HepG2 (cell line): Measurements from ENCODE around the gene DDHD1. TPM values are rescaled to one million over a fixed set of nuclear protein-coding genes. Genes with fewer than 3 reads are reported as not detected.

Experiments
- ESRRA ChIP-seq: sonication (generic); formaldehyde crosslinking; IDR thresholded peaks from 2 replicates; pipeline ENCODE4 v1.5.1; 2020; ENCODE audit warnings: mild to moderate bottlenecking, low read depth, missing genetic modification reagents
- HNRNPL ChIP-seq: fragments of 200-400 bp; formaldehyde crosslinking; IDR thresholded peaks from 2 replicates; pipeline ENCODE4 v1.6.1; 2017; ENCODE audit warnings: mild to moderate bottlenecking, low read depth, low read length
- HOXA7 ChIP-seq: sonication (generic); formaldehyde crosslinking; IDR thresholded peaks from 2 replicates; pipeline ENCODE4 v1.8.1; 2022; ENCODE audit warnings: mild to moderate bottlenecking, missing genetic modification reagents, moderate library complexity
- IRX3 ChIP-seq: sonication (generic); formaldehyde crosslinking; IDR thresholded peaks from 2 replicates; pipeline ENCODE4 v1.8.1; 2023; ENCODE audit warnings: mild to moderate bottlenecking, low read depth, missing genetic modification reagents, borderline replicate concordance
- MIER3 ChIP-seq: IDR thresholded peaks from 2 replicates; pipeline ENCODE4 v1.6.1; 2016; ENCODE audit warnings: missing compliant biosample characterization, borderline replicate concordance
- PHF20 ChIP-seq: sonication (generic); formaldehyde crosslinking; IDR thresholded peaks from 2 replicates; pipeline ENCODE4 v1.5.0; 2020; ENCODE audit warnings: mild to moderate bottlenecking, missing genetic modification reagents
- RAD51 ChIP-seq: fragments of 450-650 bp; IDR thresholded peaks from 2 replicates; pipeline ENCODE4 v1.6.1; 2016; ENCODE audit warnings: borderline replicate concordance
- RORA ChIP-seq: sonication (generic); formaldehyde crosslinking; IDR thresholded peaks from 2 replicates; pipeline ENCODE4 v1.5.0; 2020; ENCODE audit warnings: mild to moderate bottlenecking, missing genetic modification reagents, moderate library complexity
- SOX6 ChIP-seq, 2 experiments: fragments of 450-650 bp in 1 of 2; sonication (generic) in 1 of 2; formaldehyde crosslinking in 1 of 2; IDR thresholded peaks; 2 replicates each; pipeline versions ENCODE4 v1.4.0 to v1.6.1; 2017 to 2020; ENCODE audit warnings: antibody characterized with exemption in 1 of 2, mild to moderate bottlenecking in 1 of 2, missing genetic modification reagents in 1 of 2
- TOPORS ChIP-seq: sonication (generic); formaldehyde crosslinking; IDR thresholded peaks from 2 replicates; pipeline ENCODE4 v1.8.0; 2023; ENCODE audit warnings: mild to moderate bottlenecking, missing genetic modification reagents
- ZFYVE20 ChIP-seq: sonication (generic); formaldehyde crosslinking; IDR thresholded peaks from 2 replicates; pipeline ENCODE4 v1.8.0; 2023; ENCODE audit warnings: low read depth, mild to moderate bottlenecking, moderate library complexity, missing genetic modification reagents, borderline replicate concordance
- ZNF124 ChIP-seq: sonication (generic); formaldehyde crosslinking; IDR thresholded peaks from 2 replicates; pipeline ENCODE4 v1.4.0; 2020; ENCODE audit warnings: missing genetic modification reagents
- ZNF160 ChIP-seq: sonication (generic); formaldehyde crosslinking; IDR thresholded peaks from 2 replicates; pipeline ENCODE4 v1.8.0; 2022; ENCODE audit warnings: mild to moderate bottlenecking, inconsistent platforms, missing genetic modification reagents
- ZNF562 ChIP-seq: sonication (generic); formaldehyde crosslinking; IDR thresholded peaks from 2 replicates; pipeline ENCODE4 v1.8.0; 2022; ENCODE audit warnings: missing genetic modification reagents, borderline replicate concordance
- ZNF563 ChIP-seq: sonication (generic); formaldehyde crosslinking; IDR thresholded peaks from 2 replicates; pipeline ENCODE4 v1.8.0; 2022; ENCODE audit warnings: mild to moderate bottlenecking, moderate library complexity, missing genetic modification reagents
- ZNF598 ChIP-seq: sonication (generic); formaldehyde crosslinking; IDR thresholded peaks from 2 replicates; pipeline ENCODE4 v1.5.1; 2020; ENCODE audit warnings: mild to moderate bottlenecking, missing genetic modification reagents, borderline replicate concordance
- ZNF619 ChIP-seq: sonication (generic); formaldehyde crosslinking; IDR thresholded peaks from 2 replicates; pipeline ENCODE4 v1.4.0; 2020; ENCODE audit warnings: mild to moderate bottlenecking, missing genetic modification reagents
- ZNF678 ChIP-seq: sonication (generic); formaldehyde crosslinking; IDR thresholded peaks from 2 replicates; pipeline ENCODE4 v1.4.0; 2020; ENCODE audit warnings: mild to moderate bottlenecking, missing genetic modification reagents
- ZNF761 ChIP-seq: sonication (generic); formaldehyde crosslinking; conservative IDR thresholded peaks from 2 replicates; pipeline ENCODE4 v1.4.0; 2020; ENCODE audit warnings: mild to moderate bottlenecking, missing genetic modification reagents
- polyA plus RNA-seq, 8 experiments: library from polyadenylated mRNA; depleted of rRNA in 3 of 8; stranded (reverse) in 7 of 8; unstranded in 1 of 8; fragments of >200 nt; fragmentation: Illumina TruSeq in 4 of 8; extraction: Trizol in 4 of 8; gene quantifications; 2 replicates each; pipeline versions ENCODE4 v1.2.1 to v1.2.3, GENCODE V29; 2011 to 2016; ENCODE audit warnings: low read depth in 4 of 8, missing spikeins in 1 of 8, mixed read lengths in 1 of 8; ENCODE audit not compliant: insufficient read depth in 1 of 8
- total RNA-seq, 5 experiments: library from RNA; depleted of rRNA; stranded (reverse); fragments of >200 nt; fragmentation: Illumina TruSeq; extraction: Trizol; gene quantifications; 2 replicates each; pipeline ENCODE4 v1.2.3, GENCODE V29; 2016; ENCODE audit warnings: low read depth in 1 of 5
- TF ChIP-seq, protein P1 (sequence below): sonication (generic); formaldehyde crosslinking; IDR thresholded peaks from 2 replicates; pipeline ENCODE4 v1.4.0; 2020; ENCODE audit warnings: mild to moderate bottlenecking, missing genetic modification reagents
- TF ChIP-seq, protein P2 (sequence below): sonication (generic); formaldehyde crosslinking; IDR thresholded peaks from 2 replicates; pipeline ENCODE4 v1.4.0; 2020; ENCODE audit warnings: missing genetic modification reagents
- TF ChIP-seq, protein P3 (sequence below): IDR thresholded peaks from 2 replicates; pipeline ENCODE4 v1.6.1; 2016; ENCODE audit warnings: low read depth, borderline replicate concordance
- TF ChIP-seq, protein P4 (sequence below): sonication (generic); formaldehyde crosslinking; IDR thresholded peaks from 2 replicates; pipeline ENCODE4 v1.8.0; 2022; ENCODE audit warnings: low read depth, missing genetic modification reagents
- TF ChIP-seq, protein P5 (sequence below): sonication (generic); formaldehyde crosslinking; IDR thresholded peaks from 2 replicates; pipeline ENCODE4; 2020; ENCODE audit warnings: missing genetic modification reagents, mild to moderate bottlenecking, borderline replicate concordance

DDHD1 gene
- total and polyA plus RNA-seq, 2 of the 13 experiments (the other 11 are each of a cell fraction or from before 2014, with no cell fraction given): 4.6 to 8.3 TPM

DNA sequence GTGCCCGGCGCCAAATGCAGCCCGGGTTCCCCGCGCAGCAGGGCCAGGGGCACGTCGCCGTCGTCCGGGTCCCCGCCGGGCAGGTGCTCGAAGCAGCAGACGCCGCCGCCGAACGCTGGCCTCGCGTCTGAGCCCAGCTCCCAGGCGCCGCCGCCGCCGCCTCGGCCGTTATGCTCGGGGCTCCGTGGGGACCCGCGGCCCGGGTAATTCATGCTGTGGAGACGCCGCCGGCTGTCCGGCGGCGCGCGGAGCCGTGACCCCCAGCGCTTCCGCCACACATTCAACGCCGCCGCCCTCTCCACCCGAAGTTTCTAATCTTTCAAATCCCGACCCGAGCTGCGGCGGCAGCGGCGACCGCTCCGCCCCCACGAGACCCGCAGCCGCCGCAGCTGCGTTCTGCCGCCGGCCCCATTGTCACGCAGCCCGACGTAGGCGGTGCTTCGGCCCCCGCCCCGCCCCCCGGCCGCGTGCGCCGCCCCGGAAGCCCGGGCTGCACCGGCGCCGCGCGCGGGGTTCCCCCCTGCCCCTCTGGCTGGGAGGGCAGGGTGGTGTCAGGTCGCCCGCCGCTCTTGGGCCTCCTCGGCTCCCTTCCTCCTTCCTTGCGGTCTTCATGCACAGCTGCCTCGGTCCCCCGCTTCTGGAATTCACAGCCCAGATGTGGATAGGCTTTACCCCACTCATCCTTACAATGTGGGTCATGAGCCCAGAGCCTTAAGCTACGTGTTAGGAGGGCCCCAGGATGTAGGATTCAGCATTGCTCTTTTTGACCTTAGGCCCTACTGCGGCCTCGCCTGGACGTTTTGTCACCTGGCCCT, at the start of gene DDHD1 (continued):
- TF ChIP-seq ZNF562 (no peak), ZNF619 (CRISPR knock-in tag) (no peak), ZNF761 (no peak), HNRNPL (no peak), ZFYVE20 (no peak), PHF20 (peak; percentile 76), ESRRA (CRISPR knock-in tag) (0 out of 2 replicates have a peak, but pooled peaks have one; percentile 51), RORA (CRISPR knock-in tag) (no peak), ZNF160 (CRISPR knock-in tag) (no peak), MIER3 (CRISPR knock-in tag) (no peak), ZNF598 (CRISPR knock-in tag) (no peak; the same call in 1 of the 2 replicates), TOPORS (CRISPR knock-in tag) (no peak), ZNF563 (CRISPR knock-in tag) (no peak; the same call in 1 of the 2 replicates), ZNF124 (no peak), SOX6 (IDR thresholded peaks at IDR 0.05) (no peak), SOX6 (CRISPR knock-in tag; IDR thresholded peaks at IDR 0.05) (no peak; the same call in 1 of the 2 replicates), IRX3 (CRISPR knock-in tag) (no peak), ZNF678 (CRISPR knock-in tag) (no peak), HOXA7 (no peak), RAD51 (no peak)
- TF ChIP-seq, protein P1, sequence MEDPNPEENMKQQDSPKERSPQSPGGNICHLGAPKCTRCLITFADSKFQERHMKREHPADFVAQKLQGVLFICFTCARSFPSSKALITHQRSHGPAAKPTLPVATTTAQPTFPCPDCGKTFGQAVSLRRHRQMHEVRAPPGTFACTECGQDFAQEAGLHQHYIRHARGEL (CRISPR knock-in tag): no peak
- TF ChIP-seq, protein P2, sequence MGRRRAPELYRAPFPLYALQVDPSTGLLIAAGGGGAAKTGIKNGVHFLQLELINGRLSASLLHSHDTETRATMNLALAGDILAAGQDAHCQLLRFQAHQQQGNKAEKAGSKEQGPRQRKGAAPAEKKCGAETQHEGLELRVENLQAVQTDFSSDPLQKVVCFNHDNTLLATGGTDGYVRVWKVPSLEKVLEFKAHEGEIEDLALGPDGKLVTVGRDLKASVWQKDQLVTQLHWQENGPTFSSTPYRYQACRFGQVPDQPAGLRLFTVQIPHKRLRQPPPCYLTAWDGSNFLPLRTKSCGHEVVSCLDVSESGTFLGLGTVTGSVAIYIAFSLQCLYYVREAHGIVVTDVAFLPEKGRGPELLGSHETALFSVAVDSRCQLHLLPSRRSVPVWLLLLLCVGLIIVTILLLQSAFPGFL (CRISPR knock-in tag): no peak
- TF ChIP-seq, protein P3, sequence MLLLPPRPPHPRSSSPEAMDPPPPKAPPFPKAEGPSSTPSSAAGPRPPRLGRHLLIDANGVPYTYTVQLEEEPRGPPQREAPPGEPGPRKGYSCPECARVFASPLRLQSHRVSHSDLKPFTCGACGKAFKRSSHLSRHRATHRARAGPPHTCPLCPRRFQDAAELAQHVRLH (CRISPR knock-in tag): no peak
- TF ChIP-seq, protein P4, sequence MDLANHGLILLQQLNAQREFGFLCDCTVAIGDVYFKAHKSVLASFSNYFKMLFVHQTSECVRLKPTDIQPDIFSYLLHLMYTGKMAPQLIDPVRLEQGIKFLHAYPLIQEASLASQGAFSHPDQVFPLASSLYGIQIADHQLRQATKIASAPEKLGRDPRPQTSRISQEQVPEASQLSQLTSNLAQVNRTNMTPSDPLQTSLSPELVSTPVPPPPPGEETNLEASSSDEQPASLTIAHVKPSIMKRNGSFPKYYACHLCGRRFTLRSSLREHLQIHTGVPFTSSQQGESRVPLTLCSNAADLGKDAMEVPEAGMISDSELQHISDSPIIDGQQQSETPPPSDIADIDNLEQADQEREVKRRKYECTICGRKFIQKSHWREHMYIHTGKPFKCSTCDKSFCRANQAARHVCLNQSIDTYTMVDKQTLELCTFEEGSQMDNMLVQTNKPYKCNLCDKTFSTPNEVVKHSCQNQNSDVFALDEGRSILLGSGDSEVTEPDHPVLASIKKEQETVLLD (CRISPR knock-in tag): peak; percentile 37
- TF ChIP-seq, protein P5, sequence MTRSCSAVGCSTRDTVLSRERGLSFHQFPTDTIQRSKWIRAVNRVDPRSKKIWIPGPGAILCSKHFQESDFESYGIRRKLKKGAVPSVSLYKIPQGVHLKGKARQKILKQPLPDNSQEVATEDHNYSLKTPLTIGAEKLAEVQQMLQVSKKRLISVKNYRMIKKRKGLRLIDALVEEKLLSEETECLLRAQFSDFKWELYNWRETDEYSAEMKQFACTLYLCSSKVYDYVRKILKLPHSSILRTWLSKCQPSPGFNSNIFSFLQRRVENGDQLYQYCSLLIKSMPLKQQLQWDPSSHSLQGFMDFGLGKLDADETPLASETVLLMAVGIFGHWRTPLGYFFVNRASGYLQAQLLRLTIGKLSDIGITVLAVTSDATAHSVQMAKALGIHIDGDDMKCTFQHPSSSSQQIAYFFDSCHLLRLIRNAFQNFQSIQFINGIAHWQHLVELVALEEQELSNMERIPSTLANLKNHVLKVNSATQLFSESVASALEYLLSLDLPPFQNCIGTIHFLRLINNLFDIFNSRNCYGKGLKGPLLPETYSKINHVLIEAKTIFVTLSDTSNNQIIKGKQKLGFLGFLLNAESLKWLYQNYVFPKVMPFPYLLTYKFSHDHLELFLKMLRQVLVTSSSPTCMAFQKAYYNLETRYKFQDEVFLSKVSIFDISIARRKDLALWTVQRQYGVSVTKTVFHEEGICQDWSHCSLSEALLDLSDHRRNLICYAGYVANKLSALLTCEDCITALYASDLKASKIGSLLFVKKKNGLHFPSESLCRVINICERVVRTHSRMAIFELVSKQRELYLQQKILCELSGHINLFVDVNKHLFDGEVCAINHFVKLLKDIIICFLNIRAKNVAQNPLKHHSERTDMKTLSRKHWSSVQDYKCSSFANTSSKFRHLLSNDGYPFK: no peak
